ENCODE results near the gene ABHD16A.

ABHD16A gene

DNA sequence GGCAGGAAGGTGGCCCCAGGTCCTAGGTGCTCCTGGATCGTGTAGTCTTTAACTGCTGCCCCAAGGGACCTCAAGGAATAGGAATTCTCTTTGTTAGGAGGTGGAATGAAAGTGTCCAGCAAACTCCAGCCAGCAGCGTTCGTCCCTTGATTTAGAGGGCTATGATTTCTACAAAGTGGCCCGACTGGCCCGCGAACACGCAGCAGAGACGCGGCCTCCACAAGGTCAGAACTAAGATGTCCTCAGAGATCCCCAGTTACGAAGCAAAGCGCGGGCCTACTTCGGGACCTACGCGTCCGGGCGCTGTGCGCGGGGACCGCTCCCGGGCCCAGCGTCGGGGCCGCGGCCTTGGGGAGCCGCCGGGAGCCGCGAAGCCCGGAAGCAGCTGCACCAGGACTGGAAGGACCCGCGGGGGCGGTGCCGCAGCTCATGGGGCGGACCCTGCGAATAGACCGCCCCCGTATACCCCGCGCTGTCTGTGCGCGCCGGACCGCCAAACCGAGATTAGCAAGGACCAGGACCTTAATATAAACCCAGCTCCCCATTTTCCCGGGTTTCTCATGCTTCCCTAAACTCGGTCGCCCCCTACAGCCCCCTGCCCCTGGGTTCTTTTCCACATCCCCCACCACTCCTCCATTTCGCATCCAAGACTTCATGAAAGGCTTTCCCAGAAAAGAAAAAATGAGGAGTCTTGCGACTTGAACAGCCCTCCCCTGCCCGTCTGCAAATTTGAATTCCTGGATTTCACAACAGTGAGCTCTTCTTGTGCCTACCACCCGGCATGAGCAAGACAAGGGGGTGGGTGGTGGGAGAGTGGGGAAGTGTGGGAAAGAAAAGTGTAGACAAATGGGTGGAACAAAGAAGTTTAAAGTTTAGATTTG is 42.5 kb downstream of the ABHD16A start, which contains the start of gene C6orf47:
Gene C6orf47, minus strand, starts transcription at position 398 of the 881 bp plus-strand sequence. CDS start 831 bp downstream, outside the sequence.
- peak within 1 kb of the TSS; percentile 88 to 95 for H3K4me3 ChIP-seq (replicated peaks in 1 of 2; ENCODE audit: low read depth in 2 of 2, low read length in 2 of 2)
- peak; percentile 78 to 87 for DNase-seq (ENCODE audit: low read depth in 2 of 2)
- TF ChIP-seq, protein P1, sequence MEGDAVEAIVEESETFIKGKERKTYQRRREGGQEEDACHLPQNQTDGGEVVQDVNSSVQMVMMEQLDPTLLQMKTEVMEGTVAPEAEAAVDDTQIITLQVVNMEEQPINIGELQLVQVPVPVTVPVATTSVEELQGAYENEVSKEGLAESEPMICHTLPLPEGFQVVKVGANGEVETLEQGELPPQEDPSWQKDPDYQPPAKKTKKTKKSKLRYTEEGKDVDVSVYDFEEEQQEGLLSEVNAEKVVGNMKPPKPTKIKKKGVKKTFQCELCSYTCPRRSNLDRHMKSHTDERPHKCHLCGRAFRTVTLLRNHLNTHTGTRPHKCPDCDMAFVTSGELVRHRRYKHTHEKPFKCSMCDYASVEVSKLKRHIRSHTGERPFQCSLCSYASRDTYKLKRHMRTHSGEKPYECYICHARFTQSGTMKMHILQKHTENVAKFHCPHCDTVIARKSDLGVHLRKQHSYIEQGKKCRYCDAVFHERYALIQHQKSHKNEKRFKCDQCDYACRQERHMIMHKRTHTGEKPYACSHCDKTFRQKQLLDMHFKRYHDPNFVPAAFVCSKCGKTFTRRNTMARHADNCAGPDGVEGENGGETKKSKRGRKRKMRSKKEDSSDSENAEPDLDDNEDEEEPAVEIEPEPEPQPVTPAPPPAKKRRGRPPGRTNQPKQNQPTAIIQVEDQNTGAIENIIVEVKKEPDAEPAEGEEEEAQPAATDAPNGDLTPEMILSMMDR (IDR thresholded peaks at IDR 0.05; ENCODE audit: low read depth, low read length): no peak

DNA sequence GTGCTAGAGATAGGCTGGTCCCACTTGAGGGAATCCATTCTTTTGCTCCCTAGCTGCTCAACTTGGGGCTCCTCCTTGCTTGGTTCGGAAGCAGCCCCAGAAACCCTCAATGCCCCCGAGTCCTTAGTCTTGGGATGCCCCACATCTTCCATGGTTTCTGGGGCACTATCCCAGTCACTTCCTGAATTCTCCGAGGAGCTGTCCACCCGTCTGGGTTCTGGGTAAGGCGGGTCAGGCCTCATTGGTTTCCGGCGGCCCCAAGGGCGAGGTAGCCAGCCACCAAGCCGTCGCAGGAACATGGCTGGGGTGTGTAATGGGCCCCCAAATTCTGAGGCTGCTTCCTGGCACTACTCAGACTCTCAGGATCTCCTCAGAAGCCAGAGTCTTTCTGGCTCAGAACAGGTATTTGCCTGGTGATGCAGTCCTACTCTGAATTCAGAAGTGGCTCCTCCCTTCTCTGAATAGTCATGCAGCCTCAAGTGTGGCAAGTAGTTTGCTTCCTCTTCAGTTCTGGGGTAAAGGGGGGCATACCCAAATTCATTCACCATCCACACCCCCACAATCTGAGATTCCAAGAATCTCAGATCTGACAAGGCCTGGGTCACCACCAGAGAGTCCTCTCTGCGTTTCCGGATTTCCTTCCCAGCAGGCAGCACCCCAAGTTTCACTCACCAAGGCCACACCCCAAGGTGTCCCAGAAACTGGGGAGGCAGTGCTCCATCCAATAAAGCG is 43.3 kb downstream of the ABHD16A start:
- TF ChIP-seq, protein P1 (IDR thresholded peaks at IDR 0.05; ENCODE audit: low read depth, low read length): no peak
- DNase-seq (ENCODE audit: low read depth in 2 of 2): peak; percentile 21 to 45
- peak overlapping the region; percentile 88 to 95 for H3K4me3 ChIP-seq (replicated peaks in 1 of 2; ENCODE audit: low read depth in 2 of 2, low read length in 2 of 2)

DNA sequence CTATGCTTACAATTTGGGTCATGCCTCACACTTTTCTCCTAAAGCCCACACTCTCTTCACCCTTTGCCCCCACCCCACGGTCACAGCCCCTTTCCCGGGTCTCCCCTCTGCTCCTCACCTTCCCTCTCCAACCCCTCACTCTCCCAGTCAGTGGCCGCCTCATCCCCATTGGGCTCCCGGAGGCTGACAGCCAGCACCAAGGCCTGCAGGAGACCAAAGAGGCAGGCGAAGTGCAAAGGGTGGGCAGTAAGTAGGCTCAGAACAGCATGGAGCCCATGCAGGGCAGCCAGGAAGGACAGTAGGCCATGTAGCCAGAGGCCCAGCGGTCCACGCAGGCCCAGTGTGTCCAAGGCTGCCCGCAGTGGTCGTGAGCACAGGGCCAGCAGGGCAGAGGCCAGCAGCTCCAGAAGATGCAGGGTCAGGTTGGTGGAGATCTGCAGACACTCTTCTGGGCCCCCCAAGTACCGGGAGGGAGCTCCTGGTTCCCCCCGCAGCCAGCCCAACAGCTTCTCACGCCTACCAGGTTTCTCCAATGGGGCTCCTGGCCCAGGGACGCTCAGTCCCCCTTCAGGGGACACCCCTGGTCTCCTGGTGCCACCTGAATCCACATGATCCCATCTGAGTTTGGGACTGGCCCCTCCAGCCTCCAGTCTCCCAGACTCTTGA is 44.0 kb downstream of the ABHD16A start:
- H3K4me3 ChIP-seq (replicated peaks in 1 of 2; ENCODE audit: low read depth in 2 of 2, low read length in 2 of 2): peak overlapping the region; percentile 88 to 95
- DNase-seq (ENCODE audit: low read depth in 2 of 2): no peak
- TF ChIP-seq, protein P1 (IDR thresholded peaks at IDR 0.05; ENCODE audit: low read depth, low read length): no peak

DNA sequence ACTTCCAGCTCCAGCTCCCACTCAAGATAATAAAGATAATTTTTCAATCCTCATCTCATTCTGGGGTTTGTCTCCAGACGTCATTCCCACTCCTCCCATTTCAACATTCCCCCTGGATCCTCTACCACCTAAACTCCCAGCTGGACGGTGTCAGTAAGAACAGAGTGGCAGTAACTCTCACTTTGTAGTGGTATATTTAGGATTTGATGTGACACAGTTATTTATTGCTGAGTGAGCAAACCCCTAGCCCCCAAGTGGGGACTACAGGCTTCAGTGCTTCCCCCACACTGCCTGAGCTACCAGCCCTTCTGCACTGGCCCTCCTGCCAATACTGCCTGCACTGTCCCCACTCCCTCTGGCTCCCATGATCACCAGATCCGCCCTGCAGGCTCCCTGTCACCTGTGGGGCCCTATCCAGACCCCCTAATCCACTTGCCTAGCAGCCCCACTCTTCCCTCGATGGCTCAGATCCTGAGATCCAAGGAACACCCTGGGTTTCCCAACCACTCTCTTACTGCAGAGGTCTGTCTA is 44.9 kb downstream of the ABHD16A start:
- H3K4me3 ChIP-seq (replicated peaks in 1 of 2; ENCODE audit: low read depth in 2 of 2, low read length in 2 of 2): no peak overlapping the region
- TF ChIP-seq, protein P1 (IDR thresholded peaks at IDR 0.05; ENCODE audit: low read depth, low read length): no peak
- no peak for DNase-seq (ENCODE audit: low read depth in 2 of 2)

DNA sequence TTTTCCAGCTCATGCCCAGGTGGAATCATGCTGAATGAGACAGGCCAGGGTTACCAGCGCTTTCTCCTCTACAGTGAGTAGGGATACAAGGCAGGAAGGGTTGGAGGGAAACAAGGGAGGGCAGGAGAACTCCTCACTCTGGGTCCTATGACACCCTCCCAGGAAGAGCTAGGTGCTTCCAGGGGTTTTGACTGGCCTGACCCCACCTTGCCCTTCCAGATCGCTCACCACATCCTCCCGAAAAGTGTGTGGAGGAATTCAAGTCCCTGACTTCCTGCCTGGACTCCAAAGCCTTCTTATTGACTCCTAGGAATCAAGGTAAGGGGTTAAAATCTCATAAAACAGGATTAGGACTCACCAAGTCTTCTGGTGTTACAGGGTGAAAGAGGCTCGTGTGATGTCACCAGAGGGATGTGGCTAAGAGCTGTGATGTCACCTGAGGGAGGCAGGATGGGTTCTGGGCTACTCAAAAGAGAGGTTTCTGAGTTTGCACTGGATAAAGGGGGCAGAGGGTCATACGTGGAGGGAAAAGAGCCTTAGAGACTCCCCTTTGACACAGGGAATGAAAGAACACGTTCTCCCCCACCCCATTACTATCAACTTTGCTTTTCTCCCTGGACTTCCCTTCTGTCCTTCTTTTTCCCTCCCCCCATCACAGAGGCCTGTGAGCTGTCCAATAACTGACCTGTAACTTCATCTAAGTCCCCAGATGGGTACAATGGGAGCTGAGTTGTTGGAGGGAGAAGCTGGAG is 45.5 kb downstream of the ABHD16A start:
- TF ChIP-seq, protein P1 (IDR thresholded peaks at IDR 0.05; ENCODE audit: low read depth, low read length): no peak
- no peak overlapping the region for H3K4me3 ChIP-seq (replicated peaks in 1 of 2; ENCODE audit: low read depth in 2 of 2, low read length in 2 of 2)
- DNase-seq (ENCODE audit: low read depth in 2 of 2): no peak

Measured in cardiac fibroblast (primary cell).